HG03095 (cell line): ENCODE data around the gene IQCM.

Experiments used
- ATAC-seq: cut with Tn5 transposase; IDR thresholded peaks from one replicate; pipeline ENCODE4 v1.9.1; 2021; ENCODE audit warnings: moderate library complexity; ENCODE audit not compliant: unreplicated experiment

IQCM gene

GRCh38 chr4:149321438-149321837, 494.2 kb downstream of the IQCM start:
- no peak for ATAC-seq

- no peak for ATAC-seq
These were observed 504.6 kb downstream of the IQCM start for GRCh38 chr4:149311076-149311475.

- ATAC-seq, result no peak
These were observed 509.1 kb downstream of the IQCM start for GRCh38 chr4:149306537-149306936.
